ENCODE results near the gene AARS2. TPM values are rescaled to one million over a fixed set of nuclear protein-coding genes. Genes with fewer than 3 reads are reported as not detected.

Gene AARS2
- total and polyA plus RNA-seq, 2 of the 8 experiments (the other 6 are each of a cell fraction or from before 2014, with no cell fraction given): 8.6 to 20.4 TPM

- TF ChIP-seq, protein P1, sequence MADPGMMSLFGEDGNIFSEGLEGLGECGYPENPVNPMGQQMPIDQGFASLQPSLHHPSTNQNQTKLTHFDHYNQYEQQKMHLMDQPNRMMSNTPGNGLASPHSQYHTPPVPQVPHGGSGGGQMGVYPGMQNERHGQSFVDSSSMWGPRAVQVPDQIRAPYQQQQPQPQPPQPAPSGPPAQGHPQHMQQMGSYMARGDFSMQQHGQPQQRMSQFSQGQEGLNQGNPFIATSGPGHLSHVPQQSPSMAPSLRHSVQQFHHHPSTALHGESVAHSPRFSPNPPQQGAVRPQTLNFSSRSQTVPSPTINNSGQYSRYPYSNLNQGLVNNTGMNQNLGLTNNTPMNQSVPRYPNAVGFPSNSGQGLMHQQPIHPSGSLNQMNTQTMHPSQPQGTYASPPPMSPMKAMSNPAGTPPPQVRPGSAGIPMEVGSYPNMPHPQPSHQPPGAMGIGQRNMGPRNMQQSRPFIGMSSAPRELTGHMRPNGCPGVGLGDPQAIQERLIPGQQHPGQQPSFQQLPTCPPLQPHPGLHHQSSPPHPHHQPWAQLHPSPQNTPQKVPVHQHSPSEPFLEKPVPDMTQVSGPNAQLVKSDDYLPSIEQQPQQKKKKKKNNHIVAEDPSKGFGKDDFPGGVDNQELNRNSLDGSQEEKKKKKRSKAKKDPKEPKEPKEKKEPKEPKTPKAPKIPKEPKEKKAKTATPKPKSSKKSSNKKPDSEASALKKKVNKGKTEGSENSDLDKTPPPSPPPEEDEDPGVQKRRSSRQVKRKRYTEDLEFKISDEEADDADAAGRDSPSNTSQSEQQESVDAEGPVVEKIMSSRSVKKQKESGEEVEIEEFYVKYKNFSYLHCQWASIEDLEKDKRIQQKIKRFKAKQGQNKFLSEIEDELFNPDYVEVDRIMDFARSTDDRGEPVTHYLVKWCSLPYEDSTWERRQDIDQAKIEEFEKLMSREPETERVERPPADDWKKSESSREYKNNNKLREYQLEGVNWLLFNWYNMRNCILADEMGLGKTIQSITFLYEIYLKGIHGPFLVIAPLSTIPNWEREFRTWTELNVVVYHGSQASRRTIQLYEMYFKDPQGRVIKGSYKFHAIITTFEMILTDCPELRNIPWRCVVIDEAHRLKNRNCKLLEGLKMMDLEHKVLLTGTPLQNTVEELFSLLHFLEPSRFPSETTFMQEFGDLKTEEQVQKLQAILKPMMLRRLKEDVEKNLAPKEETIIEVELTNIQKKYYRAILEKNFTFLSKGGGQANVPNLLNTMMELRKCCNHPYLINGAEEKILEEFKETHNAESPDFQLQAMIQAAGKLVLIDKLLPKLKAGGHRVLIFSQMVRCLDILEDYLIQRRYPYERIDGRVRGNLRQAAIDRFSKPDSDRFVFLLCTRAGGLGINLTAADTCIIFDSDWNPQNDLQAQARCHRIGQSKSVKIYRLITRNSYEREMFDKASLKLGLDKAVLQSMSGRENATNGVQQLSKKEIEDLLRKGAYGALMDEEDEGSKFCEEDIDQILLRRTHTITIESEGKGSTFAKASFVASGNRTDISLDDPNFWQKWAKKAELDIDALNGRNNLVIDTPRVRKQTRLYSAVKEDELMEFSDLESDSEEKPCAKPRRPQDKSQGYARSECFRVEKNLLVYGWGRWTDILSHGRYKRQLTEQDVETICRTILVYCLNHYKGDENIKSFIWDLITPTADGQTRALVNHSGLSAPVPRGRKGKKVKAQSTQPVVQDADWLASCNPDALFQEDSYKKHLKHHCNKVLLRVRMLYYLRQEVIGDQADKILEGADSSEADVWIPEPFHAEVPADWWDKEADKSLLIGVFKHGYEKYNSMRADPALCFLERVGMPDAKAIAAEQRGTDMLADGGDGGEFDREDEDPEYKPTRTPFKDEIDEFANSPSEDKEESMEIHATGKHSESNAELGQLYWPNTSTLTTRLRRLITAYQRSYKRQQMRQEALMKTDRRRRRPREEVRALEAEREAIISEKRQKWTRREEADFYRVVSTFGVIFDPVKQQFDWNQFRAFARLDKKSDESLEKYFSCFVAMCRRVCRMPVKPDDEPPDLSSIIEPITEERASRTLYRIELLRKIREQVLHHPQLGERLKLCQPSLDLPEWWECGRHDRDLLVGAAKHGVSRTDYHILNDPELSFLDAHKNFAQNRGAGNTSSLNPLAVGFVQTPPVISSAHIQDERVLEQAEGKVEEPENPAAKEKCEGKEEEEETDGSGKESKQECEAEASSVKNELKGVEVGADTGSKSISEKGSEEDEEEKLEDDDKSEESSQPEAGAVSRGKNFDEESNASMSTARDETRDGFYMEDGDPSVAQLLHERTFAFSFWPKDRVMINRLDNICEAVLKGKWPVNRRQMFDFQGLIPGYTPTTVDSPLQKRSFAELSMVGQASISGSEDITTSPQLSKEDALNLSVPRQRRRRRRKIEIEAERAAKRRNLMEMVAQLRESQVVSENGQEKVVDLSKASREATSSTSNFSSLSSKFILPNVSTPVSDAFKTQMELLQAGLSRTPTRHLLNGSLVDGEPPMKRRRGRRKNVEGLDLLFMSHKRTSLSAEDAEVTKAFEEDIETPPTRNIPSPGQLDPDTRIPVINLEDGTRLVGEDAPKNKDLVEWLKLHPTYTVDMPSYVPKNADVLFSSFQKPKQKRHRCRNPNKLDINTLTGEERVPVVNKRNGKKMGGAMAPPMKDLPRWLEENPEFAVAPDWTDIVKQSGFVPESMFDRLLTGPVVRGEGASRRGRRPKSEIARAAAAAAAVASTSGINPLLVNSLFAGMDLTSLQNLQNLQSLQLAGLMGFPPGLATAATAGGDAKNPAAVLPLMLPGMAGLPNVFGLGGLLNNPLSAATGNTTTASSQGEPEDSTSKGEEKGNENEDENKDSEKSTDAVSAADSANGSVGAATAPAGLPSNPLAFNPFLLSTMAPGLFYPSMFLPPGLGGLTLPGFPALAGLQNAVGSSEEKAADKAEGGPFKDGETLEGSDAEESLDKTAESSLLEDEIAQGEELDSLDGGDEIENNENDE (IDR thresholded peaks at IDR 0.05; ENCODE audit: insufficient replicate concordance, low read length): no peak
- TF ChIP-seq ASH2L (IDR thresholded peaks at IDR 0.05; ENCODE audit: low read length): no peak
- no peak for TF ChIP-seq RBBP5 (IDR thresholded peaks at IDR 0.05; ENCODE audit: borderline replicate concordance, low read depth, low read length)
- TF ChIP-seq ZNF274 (IDR thresholded peaks at IDR 0.05; ENCODE audit: borderline replicate concordance, extremely low read depth, low read length): no peak
- TF ChIP-seq MAX (IDR thresholded peaks at IDR 0.05): no peak
- TF ChIP-seq NRF1 (IDR thresholded peaks at IDR 0.05; ENCODE audit: low read depth, low read length): no peak
- TF ChIP-seq, protein P2, sequence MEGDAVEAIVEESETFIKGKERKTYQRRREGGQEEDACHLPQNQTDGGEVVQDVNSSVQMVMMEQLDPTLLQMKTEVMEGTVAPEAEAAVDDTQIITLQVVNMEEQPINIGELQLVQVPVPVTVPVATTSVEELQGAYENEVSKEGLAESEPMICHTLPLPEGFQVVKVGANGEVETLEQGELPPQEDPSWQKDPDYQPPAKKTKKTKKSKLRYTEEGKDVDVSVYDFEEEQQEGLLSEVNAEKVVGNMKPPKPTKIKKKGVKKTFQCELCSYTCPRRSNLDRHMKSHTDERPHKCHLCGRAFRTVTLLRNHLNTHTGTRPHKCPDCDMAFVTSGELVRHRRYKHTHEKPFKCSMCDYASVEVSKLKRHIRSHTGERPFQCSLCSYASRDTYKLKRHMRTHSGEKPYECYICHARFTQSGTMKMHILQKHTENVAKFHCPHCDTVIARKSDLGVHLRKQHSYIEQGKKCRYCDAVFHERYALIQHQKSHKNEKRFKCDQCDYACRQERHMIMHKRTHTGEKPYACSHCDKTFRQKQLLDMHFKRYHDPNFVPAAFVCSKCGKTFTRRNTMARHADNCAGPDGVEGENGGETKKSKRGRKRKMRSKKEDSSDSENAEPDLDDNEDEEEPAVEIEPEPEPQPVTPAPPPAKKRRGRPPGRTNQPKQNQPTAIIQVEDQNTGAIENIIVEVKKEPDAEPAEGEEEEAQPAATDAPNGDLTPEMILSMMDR (IDR thresholded peaks at IDR 0.05; ENCODE audit: control extremely low read depth in 1 of 3, insufficient read depth in 1 of 3, low read depth in 1 of 3, low read length in 3 of 3): 0 out of 4 replicates have a peak, but pooled peaks of 1 of the 3 experiments have one; percentile 2
- TF ChIP-seq POLR2AphosphoS5 (IDR thresholded peaks at IDR 0.05; ENCODE audit: low read depth, low read length): peak; percentile 7; the same call in 1 of the 2 replicates
- TF ChIP-seq TEAD4 (IDR thresholded peaks at IDR 0.05; ENCODE audit: low read depth, low read length): no peak
- TF ChIP-seq TBP (IDR thresholded peaks at IDR 0.05; ENCODE audit: low read depth, low read length): no peak
Measured at GRCh38 chr6:44256775-44257024, 56.4 kb downstream of the AARS2 start (continued).
